Measurements from ENCODE around the gene DMAC2L.
"Not testable (repeated sequence)": the region's sequence is repeated elsewhere in the genome, so short reads cannot be mapped to it uniquely, and the experiment has no call there.

The DMAC2L gene

DNA sequence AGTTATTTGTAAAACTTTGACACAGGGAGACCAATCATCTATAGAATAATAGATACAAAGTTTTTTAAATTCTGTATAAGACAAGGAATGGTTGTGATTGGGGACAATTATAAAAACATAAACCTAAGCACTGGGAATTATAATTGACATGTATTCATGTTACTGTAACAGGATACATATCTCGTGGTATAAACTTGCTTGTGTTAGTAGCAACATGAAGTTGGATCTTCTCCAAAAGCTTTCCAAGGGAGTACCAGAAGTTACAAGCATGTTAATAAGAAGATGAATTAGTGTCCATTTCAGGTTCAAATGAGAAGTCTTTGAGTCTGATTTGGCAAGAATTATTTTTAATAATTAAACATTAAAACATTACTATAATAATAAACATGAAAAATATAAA is 42.4 kb downstream of the DMAC2L start:
- no peak for DNase-seq (ENCODE audit: low read depth, low spot score)

DNA sequence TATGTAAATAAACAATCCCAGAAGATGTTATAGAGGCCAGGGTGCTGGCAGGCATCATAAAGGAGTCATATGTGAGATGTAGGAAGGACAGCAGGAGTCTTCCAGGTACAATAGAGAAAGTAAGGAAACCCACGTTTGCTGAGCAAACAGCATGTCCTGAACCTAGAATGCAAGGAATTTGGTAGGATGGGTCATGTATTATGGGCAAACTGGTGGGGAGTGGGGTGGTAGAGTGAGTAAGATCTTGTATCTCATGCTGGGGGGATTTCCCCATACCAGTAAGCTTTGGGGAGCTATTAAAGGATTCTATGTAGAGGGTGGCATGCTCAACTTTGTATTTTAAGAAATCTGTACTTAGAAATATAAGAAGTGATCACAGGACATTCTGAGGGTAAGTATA is 43.6 kb downstream of the DMAC2L start:
- no peak for DNase-seq (ENCODE audit: low read depth, low spot score)

DNA sequence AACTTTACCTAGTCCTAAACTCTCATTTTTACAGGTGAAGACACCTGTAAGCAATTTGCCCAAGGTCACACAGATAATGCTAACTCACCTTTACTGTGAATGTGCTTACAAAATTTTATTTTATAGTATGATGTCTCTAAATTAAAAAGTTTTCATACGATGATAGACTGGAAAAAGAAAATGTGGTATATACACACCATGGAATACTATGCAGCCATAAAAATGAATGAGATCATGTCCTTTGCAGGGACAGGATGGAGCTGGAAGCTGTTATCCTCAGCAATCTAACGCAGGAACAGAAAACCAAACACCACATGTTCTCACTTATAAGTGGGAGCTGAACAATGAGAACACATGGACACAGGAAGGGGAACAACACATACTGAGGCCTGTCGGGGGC is 44.2 kb downstream of the DMAC2L start:
- DNase-seq (ENCODE audit: low read depth, low spot score): not testable (repeated sequence)

DNA sequence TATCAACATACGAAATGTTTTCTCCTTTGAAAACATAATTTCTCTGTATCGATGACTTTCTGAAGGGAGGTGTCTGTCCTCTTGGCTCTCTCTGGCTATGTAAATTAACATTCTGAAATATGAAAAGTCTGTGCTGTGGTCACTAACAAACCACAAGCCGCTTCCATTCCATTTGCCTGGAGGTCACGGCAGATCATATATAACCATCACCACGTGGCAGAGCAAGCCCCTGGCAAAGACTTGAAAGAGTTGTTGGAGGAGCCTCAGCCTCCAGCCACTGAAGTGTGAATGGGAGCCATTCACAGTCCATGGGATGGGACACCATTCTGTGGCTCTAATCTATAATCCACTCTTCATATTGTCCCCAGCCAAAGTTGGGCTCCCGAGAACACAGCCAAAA is 45.0 kb downstream of the DMAC2L start:
- DNase-seq (ENCODE audit: low read depth, low spot score): no peak

DNA sequence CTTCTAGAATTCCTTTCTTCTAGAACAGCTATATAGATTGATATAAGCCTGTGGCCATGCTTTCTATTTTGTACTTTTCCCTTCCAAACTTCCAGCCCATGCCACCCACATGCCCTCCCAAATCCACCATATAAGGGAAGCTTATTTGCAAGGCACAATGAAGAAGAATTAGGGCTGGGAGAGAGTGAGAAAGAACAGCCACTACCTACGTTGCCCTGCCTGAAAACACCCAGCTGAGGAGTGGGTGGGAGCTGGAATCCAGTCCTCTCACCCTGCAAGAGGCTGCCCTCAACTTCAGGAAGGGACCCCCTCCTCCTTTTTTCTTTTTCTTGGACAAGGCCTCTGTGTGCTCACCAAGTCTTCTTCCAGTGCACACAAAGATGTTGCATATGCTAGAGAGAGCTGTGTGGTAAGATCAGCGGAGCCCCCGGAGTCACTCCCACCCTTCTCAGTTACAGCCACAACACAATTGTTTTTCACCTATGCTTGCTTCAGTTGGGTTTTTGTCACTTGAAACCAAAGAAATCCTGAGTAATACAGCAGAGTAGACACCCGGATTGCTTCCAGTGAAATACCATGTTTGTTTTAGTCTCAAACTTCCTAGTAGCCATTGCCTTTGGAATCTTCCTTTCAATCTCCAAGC is 45.8 kb downstream of the DMAC2L start:
- no peak for DNase-seq (ENCODE audit: low read depth, low spot score)

DNA sequence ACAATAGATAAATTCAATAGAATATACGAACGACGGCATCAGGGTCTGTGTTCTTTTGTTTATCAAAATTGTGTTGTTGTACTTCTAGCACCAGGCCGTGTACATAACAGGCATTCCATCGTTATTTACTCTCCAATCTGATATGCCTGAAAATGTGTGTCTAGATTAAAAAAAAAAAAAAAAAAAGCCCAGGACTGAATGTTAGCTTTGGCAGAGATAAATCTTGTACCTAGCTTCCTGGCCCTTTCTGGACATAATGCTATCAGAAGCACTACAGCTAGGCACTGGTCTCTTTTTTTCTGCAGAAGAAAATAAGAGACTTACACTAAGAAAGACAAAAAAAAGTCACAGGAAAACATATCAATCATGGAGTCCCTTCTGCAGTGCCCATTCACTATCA is 47.5 kb downstream of the DMAC2L start:
- no peak for DNase-seq (ENCODE audit: low read depth, low spot score)

DNA sequence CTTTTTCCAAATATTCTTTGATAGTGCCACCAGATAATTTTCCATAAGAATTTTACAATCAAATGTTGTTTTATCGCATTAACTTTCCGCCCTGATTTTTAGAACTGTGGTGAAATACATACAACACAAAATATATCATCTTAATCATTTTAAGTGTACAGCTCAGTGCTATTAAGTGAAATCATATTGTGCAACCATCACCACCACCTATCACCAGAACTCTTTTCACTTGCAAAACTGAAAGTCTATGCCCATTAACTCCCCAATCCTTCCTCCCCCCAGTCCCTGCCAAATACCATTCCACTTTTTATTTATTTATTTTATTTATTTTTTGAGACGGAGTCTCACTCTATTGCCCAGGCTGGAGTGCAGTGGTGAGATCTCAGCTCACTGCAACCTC is 48.0 kb downstream of the DMAC2L start:
- no peak for DNase-seq (ENCODE audit: low read depth, low spot score)

DNA sequence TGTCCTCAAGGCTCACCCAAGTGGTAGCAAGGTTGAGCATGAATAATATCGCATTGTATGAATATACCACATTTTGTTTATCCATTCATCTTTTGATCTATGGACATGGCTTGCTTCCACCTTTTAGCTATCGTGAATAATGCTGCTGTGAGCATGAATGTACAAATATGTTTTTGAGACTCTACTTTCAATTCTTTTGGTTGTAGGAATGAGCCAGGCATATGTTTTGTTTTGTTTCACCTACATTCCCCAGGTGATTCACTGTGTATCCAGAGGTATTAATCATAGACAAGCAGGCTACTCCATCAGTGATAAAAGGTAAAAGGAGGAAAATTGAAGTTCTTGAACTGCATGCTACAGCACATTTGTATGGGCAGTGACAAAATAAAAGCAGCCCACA is 48.7 kb downstream of the DMAC2L start:
- no peak for DNase-seq (ENCODE audit: low read depth, low spot score)

DNA sequence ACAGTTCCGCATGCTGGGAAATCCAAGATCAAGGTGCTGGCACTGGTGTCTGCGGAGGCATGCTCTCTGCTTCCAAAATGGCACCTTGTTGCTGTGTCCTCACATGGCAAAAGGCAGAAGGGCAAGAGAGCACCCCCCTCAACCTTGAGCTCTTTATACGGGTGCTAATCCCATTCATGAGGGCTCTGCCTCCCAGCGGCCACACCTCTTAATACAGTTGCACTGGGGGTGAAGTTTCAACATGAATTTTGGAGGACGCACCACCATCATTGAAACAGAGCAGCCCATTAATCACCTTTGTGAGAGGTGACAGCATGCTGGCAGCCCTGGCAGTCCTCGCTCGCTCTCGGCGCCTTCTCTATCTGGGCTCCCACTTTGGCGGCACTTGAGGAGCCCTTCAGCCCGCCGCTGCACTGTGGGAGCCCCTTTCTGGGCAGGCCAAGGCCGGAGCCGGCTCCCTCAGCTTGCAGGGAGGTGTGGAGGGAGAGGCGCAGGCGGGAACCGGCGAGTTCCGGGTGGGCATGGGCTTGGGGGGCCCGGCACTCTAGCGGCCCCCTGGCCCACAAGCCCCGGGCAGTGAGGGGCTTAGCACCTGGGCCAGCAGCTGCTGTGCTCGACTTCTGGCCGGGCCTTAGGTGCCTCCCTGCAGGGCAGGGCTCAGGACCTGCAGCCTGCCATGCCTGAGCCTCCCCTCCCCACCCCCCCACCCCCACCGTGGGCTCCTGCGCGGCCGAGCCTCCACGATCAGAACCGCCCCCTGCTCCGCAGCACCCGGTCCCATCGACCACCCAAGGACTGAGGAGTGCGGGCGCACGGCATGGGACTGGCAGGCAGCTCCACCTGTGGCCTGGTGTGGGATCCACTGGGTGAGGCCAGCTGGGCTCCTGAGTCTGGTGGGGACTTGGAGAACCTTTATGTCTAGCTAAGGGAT is 49.6 kb downstream of the DMAC2L start:
- DNase-seq (ENCODE audit: low read depth, low spot score): not testable (repeated sequence)

DNA sequence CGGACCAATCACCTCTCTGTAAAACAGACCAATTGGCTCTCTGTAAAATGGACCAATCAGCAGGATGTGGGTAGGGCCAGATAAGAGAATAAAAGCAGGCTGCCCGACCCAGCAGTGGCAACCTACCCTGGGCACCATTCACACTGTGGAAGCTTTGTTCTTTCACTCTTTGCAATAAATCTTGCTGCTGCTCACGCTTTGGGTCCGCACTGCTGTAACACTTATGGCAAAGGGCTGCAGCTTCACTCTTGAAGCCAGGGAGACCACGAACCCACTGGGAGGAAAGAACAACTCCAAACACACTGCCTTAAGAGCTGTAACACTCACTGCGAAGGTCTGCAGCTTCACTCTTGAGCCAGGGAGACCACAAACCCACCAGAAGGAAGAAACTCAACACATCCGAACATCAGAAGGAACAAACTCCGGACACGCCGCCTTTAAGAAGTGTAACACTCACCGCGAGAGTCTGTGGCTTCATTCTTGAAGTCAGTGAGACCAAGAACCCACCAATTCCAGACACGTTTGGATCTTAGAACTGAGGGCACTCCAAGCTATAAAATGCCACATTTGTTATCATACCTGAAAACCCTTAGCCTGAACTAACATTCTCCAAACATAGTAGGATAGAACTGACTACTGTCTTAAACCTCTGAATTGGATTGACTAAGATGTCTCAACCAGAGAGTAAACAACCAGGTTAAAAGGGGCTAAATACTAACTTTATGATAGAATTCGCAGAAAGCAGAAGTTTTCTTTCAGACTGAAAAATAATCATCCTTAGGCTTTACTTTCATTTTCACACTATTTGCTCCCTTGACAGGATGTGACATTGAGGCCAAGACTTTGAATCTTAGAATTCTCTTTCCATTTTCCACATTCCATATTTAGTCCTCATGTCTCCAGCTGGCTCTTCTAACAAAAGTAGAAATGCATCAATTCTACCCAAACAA is 50.9 kb downstream of the DMAC2L start:
- no peak for DNase-seq (ENCODE audit: low read depth, low spot score)

DNA sequence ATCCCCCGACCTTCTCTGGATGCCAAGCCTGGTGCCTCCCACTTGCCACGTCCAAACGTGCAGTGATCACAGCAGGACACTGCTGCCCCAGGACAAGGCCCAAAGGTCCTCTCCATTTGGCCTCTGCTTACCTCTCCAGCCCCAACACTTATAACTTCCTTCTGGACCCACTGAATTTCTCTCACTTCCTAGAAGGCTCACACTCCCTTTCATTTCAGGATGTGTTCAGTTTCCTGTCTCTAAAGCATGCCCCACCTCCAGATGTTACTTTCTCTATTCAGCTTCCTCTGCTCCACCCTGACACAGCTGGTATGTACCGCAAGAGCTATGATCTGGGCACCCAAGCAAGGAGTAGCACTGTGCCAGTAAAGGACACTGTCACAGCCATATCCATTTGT is 51.6 kb downstream of the DMAC2L start:
- no peak for DNase-seq (ENCODE audit: low read depth, low spot score)

DNA sequence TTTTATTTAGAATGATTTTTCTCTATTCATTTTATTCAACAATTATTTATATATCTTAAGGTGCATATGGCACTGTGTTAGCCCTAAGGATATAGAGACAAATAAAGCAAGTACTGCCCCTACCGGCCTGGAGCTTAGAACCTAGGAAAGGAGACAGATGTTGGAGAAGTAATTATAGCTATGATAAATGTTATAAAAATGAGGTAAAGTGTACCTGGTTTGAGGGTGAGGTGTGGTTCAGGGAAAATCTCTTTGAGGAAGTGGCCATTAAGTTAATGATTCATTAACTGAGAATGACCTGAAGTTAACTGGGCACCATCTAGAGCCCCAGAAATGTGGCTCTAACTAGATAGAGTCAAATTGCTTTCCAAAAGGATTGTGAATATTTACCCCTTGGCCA is 52.7 kb downstream of the DMAC2L start:
- no peak for DNase-seq (ENCODE audit: low read depth, low spot score)

DNA sequence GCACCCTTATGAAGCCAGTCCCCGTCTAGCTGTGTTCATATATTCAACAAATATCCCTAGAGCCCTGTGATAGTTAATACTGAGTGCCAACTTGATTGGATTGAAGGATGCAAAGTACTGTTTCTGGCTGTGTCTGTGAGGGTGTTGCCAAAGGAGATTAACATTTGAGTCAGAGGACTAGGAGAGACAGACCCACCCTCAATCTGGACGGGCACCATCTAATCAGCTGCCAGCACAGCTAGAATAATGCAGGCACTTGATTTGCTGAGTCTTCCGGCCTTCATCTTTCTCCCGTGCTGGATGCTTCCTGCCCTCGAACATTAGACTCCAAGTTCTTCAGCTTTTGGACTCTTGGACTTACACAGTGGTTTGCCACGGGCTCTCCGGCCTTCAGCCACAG is 53.4 kb downstream of the DMAC2L start:
- not testable (repeated sequence) for DNase-seq (ENCODE audit: low read depth, low spot score)

DNA sequence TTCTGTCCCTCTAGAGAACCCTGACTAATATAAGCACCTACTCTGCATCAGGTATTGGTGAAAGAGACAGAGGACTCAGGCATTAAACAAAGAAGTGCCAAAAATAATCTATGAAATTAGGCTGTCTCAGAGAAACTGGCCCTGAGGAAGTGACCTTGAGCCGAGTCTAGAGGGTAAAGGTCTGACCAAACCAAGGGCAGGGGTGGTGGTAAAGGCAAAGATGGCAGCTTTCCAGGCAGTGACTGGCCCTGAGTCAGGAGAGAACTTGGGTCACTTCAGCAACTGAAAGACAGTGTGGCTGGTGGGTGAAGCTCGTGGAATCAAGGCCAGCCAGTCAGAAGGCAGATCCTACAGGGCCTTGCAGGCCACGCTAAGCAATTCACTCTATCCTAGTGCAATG is 54.0 kb downstream of the DMAC2L start:
- DNase-seq (ENCODE audit: low read depth, low spot score): no peak

DNA sequence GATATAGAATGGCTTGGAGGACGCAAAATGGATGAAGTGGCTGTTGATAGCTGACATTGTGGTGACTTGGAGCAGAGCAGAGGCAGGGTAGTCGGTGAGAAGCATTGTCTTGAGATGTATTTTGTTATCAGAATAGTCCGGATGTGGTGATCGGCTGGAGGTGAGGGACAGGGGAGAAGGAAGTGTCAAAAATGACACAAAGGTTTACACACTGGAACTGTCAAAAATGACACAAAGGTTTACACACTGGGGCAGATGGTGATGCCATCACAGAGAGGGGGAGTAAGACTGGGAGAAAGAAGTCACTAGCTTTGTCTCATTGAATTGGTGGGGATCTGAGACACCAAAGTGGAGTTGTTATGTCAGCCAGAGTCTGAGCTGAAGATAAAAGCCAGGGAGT is 54.5 kb downstream of the DMAC2L start:
- DNase-seq (ENCODE audit: low read depth, low spot score): no peak

DNA sequence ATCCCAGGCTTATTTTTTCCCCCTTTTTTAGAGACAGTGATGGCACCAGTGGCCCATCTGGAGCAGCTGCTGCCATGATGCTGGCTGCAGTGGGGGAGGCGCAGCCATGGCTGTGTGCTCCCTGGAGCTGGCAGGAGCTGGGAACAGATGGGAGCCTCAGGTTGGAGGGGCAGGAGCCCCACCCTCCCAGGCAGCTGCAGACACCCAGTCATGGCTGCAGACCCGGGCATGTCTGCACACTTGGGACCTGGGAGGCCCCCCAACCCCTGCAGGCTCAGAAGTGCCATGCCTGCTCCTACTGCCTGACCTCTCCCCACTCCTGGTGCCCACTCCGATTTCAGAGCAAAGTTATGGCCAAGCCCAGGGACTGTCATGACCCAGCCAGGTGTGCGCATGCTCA is 59.4 kb downstream of the DMAC2L start:
- no peak for DNase-seq (ENCODE audit: low read depth, low spot score)

DNA sequence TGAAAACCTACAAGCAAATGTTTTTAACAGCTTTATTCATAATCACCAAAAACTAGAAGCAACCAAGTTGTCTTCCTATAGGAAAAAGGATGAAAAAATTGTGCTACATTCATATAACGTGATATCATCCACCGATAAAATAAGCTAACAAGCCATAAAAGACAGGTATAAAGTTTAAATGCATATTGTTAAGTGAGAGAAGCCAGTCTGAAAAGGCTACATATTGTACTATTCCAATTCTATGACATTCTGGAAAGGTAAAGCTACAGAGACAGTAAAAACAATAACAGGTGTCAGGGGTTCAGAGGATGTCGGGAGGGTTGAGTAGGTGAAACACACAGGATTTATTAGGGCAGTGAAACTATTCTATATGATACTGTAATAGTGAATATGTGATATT is 61.8 kb downstream of the DMAC2L start:
- DNase-seq (ENCODE audit: low read depth, low spot score): no peak

DNA sequence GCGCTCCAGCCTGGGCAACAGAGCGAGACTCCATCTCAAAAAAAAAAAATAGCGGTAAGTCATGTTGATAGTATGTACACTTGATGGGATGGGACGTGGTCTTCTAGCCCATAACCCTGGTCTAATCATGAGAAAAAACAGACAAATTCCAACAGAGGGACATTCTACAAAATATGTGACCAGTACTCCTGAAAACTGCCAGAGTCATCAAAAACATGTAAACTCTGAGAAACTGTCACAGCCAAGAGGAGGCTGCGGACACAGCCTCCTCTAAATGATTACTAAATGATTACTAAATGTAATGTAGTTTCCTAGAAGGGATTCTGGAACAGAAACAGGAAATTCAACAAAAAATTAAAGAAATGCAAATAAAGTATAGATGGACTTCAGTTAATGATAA is 63.6 kb downstream of the DMAC2L start:
- no peak for DNase-seq (ENCODE audit: low read depth, low spot score)
